Esophagus muscularis mucosa (tissue), 4 donors: ENCODE results near the gene B3GALT4. TPM values are rescaled to one million over a fixed set of nuclear protein-coding genes. Genes with fewer than 3 reads are reported as not detected.
A peak's percentile ranks its signal among the peaks of the same experiment; 100 is the strongest.

Experiments used
- DNase-seq: peaks from one replicate; pipeline ENCODE4 v3.0.0-alpha.2; 2017; ENCODE audit errors: extremely low spot score
- H3K27ac ChIP-seq, 4 donors: fragments of 200-600 bp; sonication (generic); replicated peaks in 1 of 4; 1 replicate in 3 of 4; 2 replicates in 1 of 4; pipeline ENCODE4 v1.5.1; 2016 to 2019; ENCODE audit warnings: mild to moderate bottlenecking in 1 of 4
- H3K27me3 ChIP-seq, 4 donors: fragments of 200-600 bp; sonication (generic); one replicate each; pipeline versions ENCODE4 v1.5.1 to v1.6.0; 2016 to 2019
- H3K36me3 ChIP-seq, 4 donors: fragments of 200-600 bp; sonication (generic); one replicate each; pipeline ENCODE4 v1.5.1; 2016 to 2019
- H3K4me1 ChIP-seq, 4 donors: fragments of 200-600 bp; sonication (generic); one replicate each; pipeline ENCODE4 v1.5.1; 2016 to 2019
- H3K4me3 ChIP-seq, 4 donors: fragments of 200-600 bp; sonication (generic); 1 replicate in 2 of 4; 2 replicates in 2 of 4; pipeline ENCODE4 v1.5.1; 2016 to 2019; ENCODE audit warnings: mild to moderate bottlenecking in 4 of 4, moderate library complexity in 1 of 4
- H3K9me3 ChIP-seq, 4 donors: fragments of 200-600 bp; sonication (generic); 1 replicate in 3 of 4; 2 replicates in 1 of 4; pipeline ENCODE4 v1.5.1; 2016 to 2019
- EP300 ChIP-seq: sonication (generic); formaldehyde crosslinking; IDR thresholded peaks from one replicate; pipeline ENCODE4 v1.6.1; 2017; ENCODE audit warnings: antibody characterized with exemption
- POLR2A ChIP-seq: fragments of 450-650 bp; IDR thresholded peaks from one replicate; pipeline ENCODE4 v1.6.1; 2017; ENCODE audit warnings: antibody characterized with exemption, moderate library complexity, mild to moderate bottlenecking, low read depth
- POLR2AphosphoS5 ChIP-seq, 2 donors: sonication (generic); formaldehyde crosslinking; IDR thresholded peaks; one replicate each; pipeline ENCODE4 v1.6.1; 2017; ENCODE audit warnings: antibody characterized with exemption in 2 of 2
- WGBS: methylation state at CpG from one replicate; pipeline ENCODE4 v1.1.5; 2018; 5-methylcytosine and 5-hydroxymethylcytosine counted together
- intact Hi-C: fragments of 100-400 bp; cut with DNase I; formaldehyde crosslinking; loops from one replicate; pipeline ENCODE4 v1.15.1; 2023
- total RNA-seq, 4 donors: library from RNA; depleted of rRNA; stranded (reverse); fragments of >200 nt; gene quantifications; one replicate each; pipeline versions ENCODE4 v1.1.0 to v1.2.1, GENCODE V29; 2016
- TF ChIP-seq, protein P1 (sequence below), 3 experiments: fragments of 200-600 bp in 2 of 3; fragments of 450-650 bp in 1 of 3; sonication (generic) in 2 of 3; IDR thresholded peaks; one replicate each; pipeline ENCODE4 v1.5.1; 2017 to 2019; ENCODE audit warnings: antibody characterized with exemption in 3 of 3, mild to moderate bottlenecking in 2 of 3, moderate library complexity in 1 of 3

Gene B3GALT4
- total RNA-seq, 4 donors from 2014 or later: 13.1 to 26.8 (median 24.2) TPM

DNA sequence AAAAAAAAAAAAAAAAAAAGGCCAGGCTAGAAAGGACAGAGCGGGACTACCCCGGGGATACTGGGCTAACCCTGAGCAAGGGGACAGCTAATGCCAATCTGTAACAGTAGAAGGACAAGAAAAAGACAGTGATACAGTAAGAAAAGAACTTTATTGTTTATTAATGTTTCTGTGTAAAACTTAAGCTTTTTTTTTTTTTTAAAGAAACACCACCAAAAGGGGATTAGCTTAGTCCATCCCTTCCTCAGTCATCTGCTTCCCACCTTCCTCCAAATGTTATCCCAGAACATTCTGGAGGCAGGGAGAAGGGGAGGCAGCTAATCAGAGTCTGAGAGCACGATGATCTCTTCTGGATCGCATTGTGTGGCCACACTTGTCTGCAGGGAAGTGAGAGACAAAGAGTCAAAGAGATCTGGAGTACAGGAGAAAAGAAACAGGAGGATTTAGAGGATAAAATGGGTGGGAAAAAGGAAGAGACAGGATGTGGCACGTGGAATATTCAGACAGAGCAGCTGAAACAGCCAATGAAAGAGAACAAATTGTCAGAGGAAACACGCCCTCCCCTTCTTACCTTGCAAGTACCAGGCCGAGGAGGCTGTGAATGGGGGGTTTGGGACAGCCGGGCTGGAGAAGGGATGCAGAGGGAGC is 41.6 kb downstream of the B3GALT4 start:
- intact Hi-C loops: no loop called here
- TF ChIP-seq, protein P1, sequence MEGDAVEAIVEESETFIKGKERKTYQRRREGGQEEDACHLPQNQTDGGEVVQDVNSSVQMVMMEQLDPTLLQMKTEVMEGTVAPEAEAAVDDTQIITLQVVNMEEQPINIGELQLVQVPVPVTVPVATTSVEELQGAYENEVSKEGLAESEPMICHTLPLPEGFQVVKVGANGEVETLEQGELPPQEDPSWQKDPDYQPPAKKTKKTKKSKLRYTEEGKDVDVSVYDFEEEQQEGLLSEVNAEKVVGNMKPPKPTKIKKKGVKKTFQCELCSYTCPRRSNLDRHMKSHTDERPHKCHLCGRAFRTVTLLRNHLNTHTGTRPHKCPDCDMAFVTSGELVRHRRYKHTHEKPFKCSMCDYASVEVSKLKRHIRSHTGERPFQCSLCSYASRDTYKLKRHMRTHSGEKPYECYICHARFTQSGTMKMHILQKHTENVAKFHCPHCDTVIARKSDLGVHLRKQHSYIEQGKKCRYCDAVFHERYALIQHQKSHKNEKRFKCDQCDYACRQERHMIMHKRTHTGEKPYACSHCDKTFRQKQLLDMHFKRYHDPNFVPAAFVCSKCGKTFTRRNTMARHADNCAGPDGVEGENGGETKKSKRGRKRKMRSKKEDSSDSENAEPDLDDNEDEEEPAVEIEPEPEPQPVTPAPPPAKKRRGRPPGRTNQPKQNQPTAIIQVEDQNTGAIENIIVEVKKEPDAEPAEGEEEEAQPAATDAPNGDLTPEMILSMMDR (IDR thresholded peaks at IDR 0.05): no peak
- no peak for TF ChIP-seq POLR2AphosphoS5 (IDR thresholded peaks at IDR 0.05)
- no peak for TF ChIP-seq EP300
- no peak for TF ChIP-seq POLR2A
- peaks cover 27 to 40% (median 32%) of the 10 kb centered on the region in 4 donors for H3K36me3 ChIP-seq
- 66% methylated on average over 8 of the region's 8 CpGs for WGBS
- H3K27me3 ChIP-seq: no peaks in the 10 kb centered on the region
- H3K27ac ChIP-seq: peak overlapping the region; percentile 84 to 95 (median 90)
- H3K4me1 ChIP-seq: peaks cover 48 to 79% (median 73%) of the 10 kb centered on the region in 4 donors
- peak overlapping the region; percentile 59 to 74 (median 66) for H3K4me3 ChIP-seq
- no peaks in the 10 kb centered on the region for H3K9me3 ChIP-seq
- DNase-seq: no peak

DNA sequence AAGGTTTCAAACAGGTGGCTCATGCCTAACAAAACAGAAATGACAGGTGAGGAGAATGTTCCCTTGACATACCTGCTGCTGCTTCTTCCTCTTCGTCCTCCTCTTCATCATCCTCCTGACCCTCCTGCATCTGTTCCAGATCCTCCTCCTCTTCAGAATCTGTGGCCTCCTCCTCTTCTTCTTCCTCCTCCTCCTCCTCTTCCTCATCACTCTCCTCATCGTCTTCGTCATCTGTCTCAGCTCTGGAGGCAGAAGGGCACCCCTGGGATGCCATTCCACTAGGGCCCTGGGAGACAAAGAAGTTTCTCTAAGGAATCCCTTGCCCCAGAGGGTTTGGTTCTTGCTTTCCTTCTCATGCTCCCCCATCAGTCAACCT is 43.0 kb downstream of the B3GALT4 start:
- Histone ChIP-seq H3K27ac (peak overlapping the region; percentile 42 to 86 (median 50)), H3K27me3 (no peaks in the 10 kb centered on the region), H3K36me3 (peaks cover 27 to 40% (median 32%) of the 10 kb centered on the region in 4 donors), H3K4me3 (no peak overlapping the region), H3K4me1 (peaks cover 49 to 79% (median 72%) of the 10 kb centered on the region in 4 donors), H3K9me3 (no peaks in the 10 kb centered on the region)
- TF ChIP-seq EP300: no peak
- no peak for TF ChIP-seq POLR2AphosphoS5 (IDR thresholded peaks at IDR 0.05)
- TF ChIP-seq POLR2A: no peak
- TF ChIP-seq, protein P1 (IDR thresholded peaks at IDR 0.05): no peak
- intact Hi-C loops: no loop called here
- no peak for DNase-seq
- WGBS: 81% methylated on average over 3 of the region's 3 CpGs

DNA sequence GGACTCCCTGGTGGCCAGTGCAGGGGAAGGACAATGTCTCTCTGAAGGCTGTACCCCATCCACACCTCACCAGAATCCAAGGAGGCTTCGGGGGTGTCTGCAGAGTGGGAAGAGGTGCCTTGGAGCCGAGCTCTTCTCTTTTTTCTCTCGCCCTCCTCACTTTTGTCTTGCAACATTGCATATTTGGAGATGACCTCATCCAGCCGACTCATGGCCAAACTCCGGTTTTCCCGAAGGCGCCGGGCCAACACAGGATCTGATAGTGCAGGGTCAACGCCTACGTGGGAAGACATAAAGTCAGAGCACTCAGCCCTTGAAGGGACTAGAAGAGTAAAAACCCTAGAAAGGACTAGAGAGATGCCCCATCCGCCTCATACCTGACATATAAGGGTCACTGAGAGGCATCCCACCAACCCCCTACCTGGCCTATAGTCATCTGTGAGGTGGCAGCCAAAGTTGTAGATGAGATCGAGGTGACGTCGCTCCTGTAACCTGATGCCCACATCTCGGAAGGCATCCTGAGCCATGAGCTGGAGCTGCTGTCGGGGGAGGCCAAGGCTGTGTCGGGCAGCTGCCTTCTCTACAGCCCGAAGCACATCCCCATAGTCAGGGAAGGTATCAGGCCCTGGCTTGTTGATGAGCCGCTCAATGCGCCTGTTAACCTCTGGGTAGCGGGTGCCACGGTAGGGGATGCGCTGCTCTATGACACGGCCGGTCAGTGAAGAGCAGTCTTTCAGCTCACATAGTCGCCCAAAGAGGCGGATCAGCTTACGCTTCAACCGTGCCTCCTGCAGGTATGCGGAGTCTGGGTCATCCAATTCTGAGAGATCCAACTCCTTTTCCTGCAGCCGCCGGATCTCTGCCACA is 43.6 kb downstream of the B3GALT4 start:
- H3K9me3 ChIP-seq: no peaks in the 10 kb centered on the region
- no peak overlapping the region for H3K4me3 ChIP-seq
- WGBS: 61% methylated on average over 19 of the region's 32 CpGs
- intact Hi-C loops: no loop called here
- no peak for TF ChIP-seq POLR2AphosphoS5 (IDR thresholded peaks at IDR 0.05)
- TF ChIP-seq, protein P1 (IDR thresholded peaks at IDR 0.05): no peak
- TF ChIP-seq POLR2A: no peak
- TF ChIP-seq EP300: no peak
- H3K36me3 ChIP-seq: peaks cover 27 to 40% (median 32%) of the 10 kb centered on the region in 4 donors
- H3K27ac ChIP-seq: peak overlapping the region; percentile 42 to 86 (median 50)
- no peak for DNase-seq
- peaks cover 43 to 73% (median 66%) of the 10 kb centered on the region in 4 donors for H3K4me1 ChIP-seq
- H3K27me3 ChIP-seq: no peaks in the 10 kb centered on the region

DNA sequence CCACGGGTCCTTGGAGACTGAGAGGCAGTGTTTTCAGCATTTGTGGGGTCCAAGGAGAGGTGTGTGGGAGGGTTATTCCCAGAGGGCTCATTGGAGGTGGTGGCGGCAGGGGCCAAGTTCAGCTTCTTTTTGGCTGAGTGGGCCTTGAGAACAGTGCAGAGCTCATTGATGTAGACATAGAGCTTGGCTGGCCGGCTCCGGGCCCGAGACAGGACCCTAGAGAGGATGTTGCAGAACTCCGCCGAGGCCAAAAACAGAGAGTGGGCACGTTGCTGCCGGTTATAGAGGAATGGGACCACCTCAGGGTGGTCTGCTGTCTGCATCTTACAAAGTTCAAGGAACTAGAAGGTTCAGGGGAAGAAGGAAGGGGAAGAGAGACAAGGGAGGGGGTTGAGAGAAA is 44.3 kb downstream of the B3GALT4 start:
- no peak for TF ChIP-seq EP300
- TF ChIP-seq, protein P1 (IDR thresholded peaks at IDR 0.05): no peak
- TF ChIP-seq POLR2AphosphoS5 (IDR thresholded peaks at IDR 0.05): no peak
- TF ChIP-seq POLR2A: no peak
- peaks cover 43 to 66% (median 61%) of the 10 kb centered on the region in 4 donors for H3K4me1 ChIP-seq
- H3K27me3 ChIP-seq: no peaks in the 10 kb centered on the region
- peak overlapping the region in 3 of 4 donors; percentile 86 to 91 (median 89) for H3K27ac ChIP-seq
- intact Hi-C loops: no loop called here
- WGBS: 80% methylated on average over 6 of the region's 9 CpGs
- peak overlapping the region in 2 of 4 donors; percentile 67 to 75 for H3K4me3 ChIP-seq
- H3K9me3 ChIP-seq: no peaks in the 10 kb centered on the region
- DNase-seq: no peak
- H3K36me3 ChIP-seq: peaks cover 27 to 36% (median 30%) of the 10 kb centered on the region in 4 donors
